GM23248 (cell line): ENCODE data around the gene WDR35.

Experiments
- EZH2 ChIP-seq: fragments of 200-600 bp; sonication (generic); IDR thresholded peaks from 2 replicates; pipeline ENCODE4 v1.6.1; 2018; ENCODE audit warnings: antibody characterized with exemption, mild to moderate bottlenecking; ENCODE audit not compliant: insufficient read depth, poor library complexity, severe bottlenecking
- EZH2phosphoT487 ChIP-seq: fragments of 200-600 bp; sonication (generic); IDR thresholded peaks from 2 replicates; pipeline ENCODE4 v1.6.1; 2018; ENCODE audit warnings: antibody characterized with exemption, moderate library complexity, mild to moderate bottlenecking, low read depth; ENCODE audit not compliant: insufficient read depth

GRCh38 chr2:20001361-20001863, 11.5 kb upstream of the WDR35 start:
- TF ChIP-seq EZH2 (no peak), EZH2phosphoT487 (no peak)
